K562 (cell line): ENCODE measurements around the gene ARHGAP22. TPM values are rescaled to one million over a fixed set of nuclear protein-coding genes. Genes with fewer than 3 reads are reported as not detected.

ENCODE experiments used
- ATAC-seq: fragments of 200-7000 bp; cut with Tn5 transposase; 3 replicates; pipeline ENCODE4 v1.9.1; 2020; ENCODE audit warnings: moderate library complexity
- BruUV-seq: library from RNA; stranded (reverse); fragments of 400-500 nt; replicated peaks from 2 replicates; lab custom pipeline; 2021; lab: Mats Ljungman, UMichigan
- CTCF ChIA-PET: fragments of 300-600 bp; formaldehyde crosslinking; extraction: SDS; loops from one replicate; lab custom pipeline; 2021; ENCODE audit warnings: low intra/inter-chr PET ratio; lab: Yijun Ruan, JAX
- POLR2A ChIA-PET: fragments of 300-600, 350-650 bp; sonication (Branson Sonifier 250); formaldehyde crosslinking; extraction: SDS; loops from one replicate; lab custom pipeline; 2021; ENCODE audit warnings: antibody characterized with exemption, inconsistent platforms; lab: Yijun Ruan, JAX
- DNase-seq, 4 experiments: peaks; one replicate each; pipeline versions ENCODE4 v3.0.0 to v3.0.0-alpha.2; 2011 to 2018; ENCODE audit warnings: low spot score in 3 of 4, mixed read lengths in 3 of 4; ENCODE audit errors: extremely low read depth in 1 of 4
- FAIRE-seq: peaks from 2 replicates; lab custom pipeline; 2011; peaks lifted over from hg19 to GRCh38; lab: Jason Lieb, UNC
- H2AFZ ChIP-seq: 2 replicates; pipeline ENCODE4 v1.6.0; 2011; ENCODE audit warnings: low read depth, low read length, control low read depth, inconsistent platforms
- H3K27ac ChIP-seq: fragments of 200-600 bp; 3 replicates; pipeline ENCODE4 v1.8.0; 2011; ENCODE audit warnings: low read depth, mild to moderate bottlenecking, control low read depth, inconsistent platforms, low read length, moderate library complexity, mixed read lengths; ENCODE audit errors: extremely low read depth
- H3K27me3 ChIP-seq, 2 experiments: fragments of 300-600 bp in 1 of 2; 2 replicates in 1 of 2; 3 replicates in 1 of 2; pipeline versions ENCODE4 v1.6.0 to v1.8.0; 2011; ENCODE audit warnings: inconsistent platforms in 2 of 2, low read length in 2 of 2, mild to moderate bottlenecking in 1 of 2, mixed read lengths in 1 of 2, moderate library complexity in 1 of 2; ENCODE audit not compliant: control insufficient read depth in 2 of 2, insufficient read depth in 2 of 2
- H3K36me3 ChIP-seq: fragments of 300-600 bp; 3 replicates; pipeline ENCODE4 v1.8.0; 2011; ENCODE audit warnings: mild to moderate bottlenecking, low read length, inconsistent platforms; ENCODE audit not compliant: control insufficient read depth, insufficient read depth
- H3K4me1 ChIP-seq, 2 experiments: fragments of 200-600 bp in 1 of 2; replicated peaks in 1 of 2; 2 replicates in 1 of 2; 3 replicates in 1 of 2; pipeline versions ENCODE4 v1.5.1 to v1.8.0; 2011; ENCODE audit warnings: inconsistent platforms in 2 of 2, low read length in 2 of 2, mild to moderate bottlenecking in 1 of 2, mixed read lengths in 1 of 2, moderate library complexity in 1 of 2; ENCODE audit not compliant: control insufficient read depth in 2 of 2, insufficient read depth in 2 of 2
- H3K4me2 ChIP-seq: 2 replicates; pipeline ENCODE4 v1.6.1; 2011; ENCODE audit warnings: low read length, control low read depth, inconsistent platforms, mixed read lengths; ENCODE audit not compliant: insufficient read depth
- H3K4me3 ChIP-seq: fragments of 200-600 bp; sonication (generic), shearing (Covaris generic); 2 replicates; pipeline ENCODE4 v1.5.1; 2016; ENCODE audit warnings: control low read depth, inconsistent platforms
- H3K79me2 ChIP-seq: fragments of 200-600 bp; 3 replicates; pipeline ENCODE4 v1.8.0; 2011; ENCODE audit warnings: low read length, inconsistent platforms; ENCODE audit not compliant: control insufficient read depth, insufficient read depth
- H3K9ac ChIP-seq, 2 experiments: 2 replicates each; pipeline versions ENCODE4 v1.6.0 to v1.6.1; 2011; ENCODE audit warnings: low read depth in 2 of 2, low read length in 2 of 2, control low read depth in 1 of 2, inconsistent platforms in 1 of 2, mild to moderate bottlenecking in 1 of 2, mixed read lengths in 1 of 2; ENCODE audit not compliant: insufficient read depth in 1 of 2
- H3K9me1 ChIP-seq: one replicate; pipeline ENCODE4 v1.6.0; 2011; ENCODE audit warnings: inconsistent platforms, mild to moderate bottlenecking, low read length, moderate library complexity; ENCODE audit not compliant: control insufficient read depth, insufficient read depth
- H3K9me3 ChIP-seq: replicated peaks from 2 replicates; pipeline ENCODE4 v1.5.1; 2011; ENCODE audit warnings: low read depth, low read length, inconsistent platforms; ENCODE audit not compliant: control insufficient read depth, insufficient read depth
- H4K20me1 ChIP-seq: replicated peaks from 2 replicates; pipeline ENCODE4 v1.6.1; 2011; ENCODE audit warnings: low read length, inconsistent platforms, mixed read lengths; ENCODE audit not compliant: control insufficient read depth, insufficient read depth
- HMGN3 ChIP-seq: IDR thresholded peaks from 2 replicates; pipeline ENCODE4 v1.6.1; 2011; ENCODE audit warnings: borderline replicate concordance, low read depth, mild to moderate bottlenecking, mixed read lengths, low read length; ENCODE audit not compliant: insufficient read length; ENCODE audit errors: extremely low read depth
- KLF1 ChIP-seq: fragments of 450-650 bp; IDR thresholded peaks from 2 replicates; pipeline ENCODE4 v1.6.1; 2016; ENCODE audit warnings: missing genetic modification characterization, missing compliant biosample characterization
- MCM2 ChIP-seq: fragments of 450-650 bp; IDR thresholded peaks from 2 replicates; pipeline ENCODE4 v1.6.1; 2017; ENCODE audit warnings: low read depth, mild to moderate bottlenecking
- SIX5 ChIP-seq, 2 experiments: IDR thresholded peaks; 2 replicates each; pipeline ENCODE4 v1.6.1; 2011; ENCODE audit warnings: low read length in 2 of 2, borderline replicate concordance in 1 of 2, low read depth in 1 of 2, mild to moderate bottlenecking in 1 of 2, moderate library complexity in 1 of 2; ENCODE audit not compliant: insufficient read depth in 1 of 2
- TARDBP ChIP-seq: fragments of 450-650 bp; IDR thresholded peaks from 2 replicates; pipeline ENCODE4 v1.6.1; 2016
- TEAD2 ChIP-seq: fragments of 450-650 bp; IDR thresholded peaks from 2 replicates; pipeline ENCODE4 v1.6.1; 2016; ENCODE audit warnings: missing genetic modification characterization, control low read depth, missing compliant biosample characterization
- XRCC5 ChIP-seq: fragments of 200-400 bp; formaldehyde crosslinking; IDR thresholded peaks from 2 replicates; pipeline ENCODE4 v1.6.1; 2017; ENCODE audit warnings: low read depth, mild to moderate bottlenecking, low read length
- ZNF644 ChIP-seq: fragments of 200-800 bp; sonication (Bioruptor generic); IDR thresholded peaks from 2 replicates; pipeline ENCODE4 v1.6.1; 2016; ENCODE audit warnings: low read depth, missing genetic modification characterization, missing compliant biosample characterization
- WGBS: fragments of 100-300 bp; shearing (Covaris generic); methylation state at CpG from one replicate; pipeline ENCODE4 v1.1.6; 2016; ENCODE audit warnings: low coverage, mixed read lengths; ENCODE audit not compliant: insufficient coverage; ENCODE audit errors: missing lambda C conversion rate; 5-methylcytosine and 5-hydroxymethylcytosine counted together
- in situ Hi-C: fragments of 300-500 bp; cut with MboI; formaldehyde crosslinking; loops from 4 replicates; pipeline ENCODE4 v1.15.0; 2018; ENCODE audit warnings: inconsistent platforms, mixed read lengths
- intact Hi-C: fragments of 100-400 bp; cut with micrococcal nuclease; formaldehyde crosslinking; loops from 2 replicates; pipeline ENCODE4 v1.14.2; 2022
- polyA plus RNA-seq, 8 experiments: library from polyadenylated mRNA; depleted of rRNA in 4 of 8; stranded (reverse) in 5 of 8; unstranded in 3 of 8; fragments of >200 nt; fragmentation: Nextera tagmentation in 2 of 8; fragmentation: Illumina TruSeq in 1 of 8; extraction: Ambion mirVana in 2 of 8; extraction: Trizol in 1 of 8; gene quantifications; 2 replicates each; pipeline versions ENCODE4 v1.2.1 to v1.2.3, GENCODE V29; 2011 to 2014; ENCODE audit warnings: inconsistent platforms in 1 of 8, missing spikeins in 1 of 8
- total RNA-seq, 7 experiments: library from RNA; depleted of rRNA in 6 of 7; stranded (reverse); fragments of >200 nt in 6 of 7; fragmentation: Illumina TruSeq in 2 of 7; extraction: Trizol in 2 of 7; gene quantifications; 2 replicates each; pipeline versions ENCODE4 v1.2.1 to v1.2.3, GENCODE V29; 2011 to 2021; ENCODE audit warnings: low replicate concordance in 1 of 7
- TF ChIP-seq, protein P1 (sequence below): fragments of 450-650 bp; IDR thresholded peaks from 2 replicates; pipeline ENCODE4 v1.6.1; 2017; ENCODE audit warnings: antibody characterized with exemption, mild to moderate bottlenecking
- TF ChIP-seq, protein P2 (sequence below), 2 experiments: fragments of 250-450 bp in 1 of 2; fragments of 450-650 bp in 1 of 2; sonication (Bioruptor Pico) in 1 of 2; IDR thresholded peaks; 2 replicates each; pipeline versions ENCODE4 v1.6.1 to v1.8.0; 2016 to 2021; ENCODE audit warnings: mild to moderate bottlenecking in 2 of 2, moderate library complexity in 2 of 2, missing compliant biosample characterization in 1 of 2, missing genetic modification characterization in 1 of 2
- TF ChIP-seq, protein P3 (sequence below): fragments of 450-650 bp; formaldehyde crosslinking; IDR thresholded peaks from 2 replicates; pipeline ENCODE4 v1.4.0; 2022; ENCODE audit warnings: missing genetic modification characterization

ARHGAP22 gene
- total and polyA plus RNA-seq, 9 of the 15 experiments (the other 6 are each of a cell fraction or from before 2014, with no cell fraction given), result 1.3 to 28.1 (median 12.7) TPM

DNA sequence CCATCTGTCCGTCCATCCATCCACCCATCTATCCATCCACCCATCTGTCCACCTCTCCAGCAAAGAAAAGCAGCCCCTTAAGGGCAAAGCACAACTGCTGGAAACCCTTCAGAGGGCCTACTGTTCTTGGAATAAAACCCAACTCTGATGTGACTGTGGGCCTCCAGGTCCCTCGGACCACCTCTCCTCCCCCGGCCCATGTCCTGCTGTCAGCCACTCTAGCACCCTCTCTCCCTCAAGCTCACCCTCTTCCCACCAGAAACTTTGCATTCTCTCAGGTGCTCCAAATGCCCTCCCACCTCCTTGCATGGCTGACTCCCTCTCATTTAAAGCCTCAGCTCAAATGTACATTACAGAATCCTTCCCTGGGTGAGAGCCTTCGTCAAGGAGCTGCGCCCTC, 110.3 kb downstream of the ARHGAP22 start (continued):
- TF ChIP-seq TEAD2 (tag) (no peak), MCM2 (no peak), TARDBP (no peak)

DNA sequence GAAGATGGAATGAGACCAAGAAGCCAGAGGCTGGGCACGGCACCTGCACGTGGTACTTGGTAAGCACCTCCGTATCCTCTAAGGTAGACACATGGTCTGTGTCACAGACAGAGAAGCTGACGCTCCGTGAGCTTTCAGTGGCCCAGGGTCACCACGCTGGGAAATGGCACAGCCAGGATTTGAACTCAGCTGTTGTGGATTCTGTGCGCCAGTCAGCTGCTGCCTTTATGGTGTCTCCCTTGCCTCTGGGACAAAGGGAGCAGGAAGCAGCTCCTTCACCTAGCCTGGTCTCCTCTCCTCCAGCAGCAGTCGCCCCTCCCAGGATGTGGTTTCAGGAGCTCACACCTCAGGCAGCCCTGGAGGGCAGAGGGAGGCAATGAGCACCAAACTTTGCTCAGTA, 110.8 kb downstream of the ARHGAP22 start:
- Histone ChIP-seq H3K27ac (no peak overlapping the region), H3K9ac (peak overlapping the region in 1 of 2 experiments; percentile 83; a peak in 2 of 4 replicates), H3K9me3 (no peaks in the 10 kb centered on the region), H3K36me3 (peaks cover 28% of the 10 kb centered on the region; the same call in 2 of the 3 replicates), H3K27me3 (no peaks in the 10 kb centered on the region), H3K4me2 (no peak overlapping the region), H2AFZ (no peak overlapping the region), H3K4me3 (no peak overlapping the region), H3K4me1 (peaks cover 36 to 52% of the 10 kb centered on the region in 2 experiments), H3K79me2 (peaks cover 80% of the 10 kb centered on the region), H3K9me1 (no peaks in the 10 kb centered on the region), H4K20me1 (no peaks in the 10 kb centered on the region)
- FAIRE-seq (no peak), ATAC-seq (0 out of 3 replicates have a peak, but pooled peaks have one; percentile 11), DNase-seq (no peak)
- WGBS, result 70% methylated on average over 8 of the region's 8 CpGs
- in situ Hi-C loops (no loop called here), intact Hi-C loops (no loop called here)
- TF ChIP-seq, protein P1, sequence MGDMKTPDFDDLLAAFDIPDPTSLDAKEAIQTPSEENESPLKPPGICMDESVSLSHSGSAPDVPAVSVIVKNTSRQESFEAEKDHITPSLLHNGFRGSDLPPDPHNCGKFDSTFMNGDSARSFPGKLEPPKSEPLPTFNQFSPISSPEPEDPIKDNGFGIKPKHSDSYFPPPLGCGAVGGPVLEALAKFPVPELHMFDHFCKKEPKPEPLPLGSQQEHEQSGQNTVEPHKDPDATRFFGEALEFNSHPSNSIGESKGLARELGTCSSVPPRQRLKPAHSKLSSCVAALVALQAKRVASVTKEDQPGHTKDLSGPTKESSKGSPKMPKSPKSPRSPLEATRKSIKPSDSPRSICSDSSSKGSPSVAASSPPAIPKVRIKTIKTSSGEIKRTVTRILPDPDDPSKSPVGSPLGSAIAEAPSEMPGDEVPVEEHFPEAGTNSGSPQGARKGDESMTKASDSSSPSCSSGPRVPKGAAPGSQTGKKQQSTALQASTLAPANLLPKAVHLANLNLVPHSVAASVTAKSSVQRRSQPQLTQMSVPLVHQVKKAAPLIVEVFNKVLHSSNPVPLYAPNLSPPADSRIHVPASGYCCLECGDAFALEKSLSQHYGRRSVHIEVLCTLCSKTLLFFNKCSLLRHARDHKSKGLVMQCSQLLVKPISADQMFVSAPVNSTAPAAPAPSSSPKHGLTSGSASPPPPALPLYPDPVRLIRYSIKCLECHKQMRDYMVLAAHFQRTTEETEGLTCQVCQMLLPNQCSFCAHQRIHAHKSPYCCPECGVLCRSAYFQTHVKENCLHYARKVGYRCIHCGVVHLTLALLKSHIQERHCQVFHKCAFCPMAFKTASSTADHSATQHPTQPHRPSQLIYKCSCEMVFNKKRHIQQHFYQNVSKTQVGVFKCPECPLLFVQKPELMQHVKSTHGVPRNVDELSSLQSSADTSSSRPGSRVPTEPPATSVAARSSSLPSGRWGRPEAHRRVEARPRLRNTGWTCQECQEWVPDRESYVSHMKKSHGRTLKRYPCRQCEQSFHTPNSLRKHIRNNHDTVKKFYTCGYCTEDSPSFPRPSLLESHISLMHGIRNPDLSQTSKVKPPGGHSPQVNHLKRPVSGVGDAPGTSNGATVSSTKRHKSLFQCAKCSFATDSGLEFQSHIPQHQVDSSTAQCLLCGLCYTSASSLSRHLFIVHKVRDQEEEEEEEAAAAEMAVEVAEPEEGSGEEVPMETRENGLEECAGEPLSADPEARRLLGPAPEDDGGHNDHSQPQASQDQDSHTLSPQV, result no peak
- TF ChIP-seq SIX5 (IDR thresholded peaks at IDR 0.05; ENCODE audit: borderline replicate concordance in 1 of 2, insufficient read depth in 1 of 2, low read depth in 1 of 2, low read length in 2 of 2) (no peak), HMGN3 (no peak), KLF1 (tag) (no peak), XRCC5 (no peak), ZNF644 (tag) (no peak)
- TF ChIP-seq, protein P2, sequence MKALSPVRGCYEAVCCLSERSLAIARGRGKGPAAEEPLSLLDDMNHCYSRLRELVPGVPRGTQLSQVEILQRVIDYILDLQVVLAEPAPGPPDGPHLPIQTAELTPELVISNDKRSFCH (CRISPR knock-in tag; IDR thresholded peaks at IDR 0.05), result no peak
- TF ChIP-seq, protein P2 (tag; IDR thresholded peaks at IDR 0.05), result peak; percentile 23; the same call in 1 of the 2 replicates
- TF ChIP-seq, protein P3, sequence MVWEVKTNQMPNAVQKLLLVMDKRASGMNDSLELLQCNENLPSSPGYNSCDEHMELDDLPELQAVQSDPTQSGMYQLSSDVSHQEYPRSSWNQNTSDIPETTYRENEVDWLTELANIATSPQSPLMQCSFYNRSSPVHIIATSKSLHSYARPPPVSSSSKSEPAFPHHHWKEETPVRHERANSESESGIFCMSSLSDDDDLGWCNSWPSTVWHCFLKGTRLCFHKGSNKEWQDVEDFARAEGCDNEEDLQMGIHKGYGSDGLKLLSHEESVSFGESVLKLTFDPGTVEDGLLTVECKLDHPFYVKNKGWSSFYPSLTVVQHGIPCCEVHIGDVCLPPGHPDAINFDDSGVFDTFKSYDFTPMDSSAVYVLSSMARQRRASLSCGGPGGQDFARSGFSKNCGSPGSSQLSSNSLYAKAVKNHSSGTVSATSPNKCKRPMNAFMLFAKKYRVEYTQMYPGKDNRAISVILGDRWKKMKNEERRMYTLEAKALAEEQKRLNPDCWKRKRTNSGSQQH (CRISPR knock-in tag), result no peak
- CTCF ChIA-PET, result no interaction called here
- POLR2A ChIA-PET, result interaction anchor here (1.3 to 1.5 kb wide), 3 partner anchors 9 to 24 kb away, joined by 3 read pairs; no protein-coding TSS in a partner anchor
- no TSS peak for BruUV-seq
